K562 treated with DMSO at 1 percent for 4 hours (cell line): ENCODE measurements around the gene MAGI1. TPM values are rescaled to one million over a fixed set of nuclear protein-coding genes. Genes with fewer than 3 reads are reported as not detected.

ENCODE experiments used
- total RNA-seq: library from RNA; unstranded; fragments of 300-600 nt; gene quantifications from 2 replicates; pipeline ENCODE4 v1.2.3, GENCODE V29; 2022; ENCODE audit not compliant: insufficient read depth

The MAGI1 gene
- total RNA-seq: 11.4 and 17.0 TPM in 2 replicates

DNA sequence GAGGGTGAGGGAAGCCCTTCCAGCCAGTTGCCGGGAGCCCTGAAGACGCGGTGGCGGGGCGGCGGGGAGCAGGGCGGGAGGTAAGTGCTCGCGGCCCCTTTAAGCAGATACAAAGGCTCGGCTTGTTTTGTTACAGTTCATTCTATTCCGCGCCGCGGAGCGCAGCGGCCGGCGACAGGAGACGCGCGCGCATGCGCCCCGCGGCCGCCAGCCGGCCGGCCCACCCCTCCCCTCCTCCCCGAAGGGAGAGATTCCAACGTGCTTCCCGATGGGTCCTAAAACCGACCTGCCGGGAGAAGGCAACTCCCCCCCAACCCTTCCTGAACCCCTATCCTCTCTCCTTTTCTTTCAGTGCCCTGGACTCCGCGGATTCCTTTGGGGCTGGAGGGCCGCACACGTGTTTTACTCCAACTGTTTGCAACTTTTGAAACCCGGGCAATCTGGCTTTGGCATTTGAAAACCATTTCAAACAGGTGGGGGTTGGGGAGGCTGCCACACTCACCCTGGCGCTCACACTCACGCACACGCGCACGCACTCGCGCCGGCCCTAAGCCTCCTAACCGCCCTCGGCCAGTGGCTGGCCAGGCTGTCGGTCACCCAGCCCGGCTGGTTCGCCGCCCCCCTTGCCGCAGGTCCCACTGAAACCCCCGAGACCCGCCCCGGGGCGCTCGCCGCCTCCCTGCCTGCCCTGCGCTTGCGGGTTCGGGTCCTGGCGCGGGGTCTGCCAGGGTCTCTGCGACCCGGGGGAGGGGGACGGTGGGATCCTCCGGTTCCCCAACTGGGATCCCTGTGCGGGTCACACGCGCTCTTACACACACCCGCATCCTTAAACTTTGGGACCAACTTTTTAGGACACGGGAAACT, at the start of gene MAGI1:
Gene MAGI1 (minus strand): TSS at position 193 of the 864 bp plus-strand sequence. CDS start 610 bp downstream, outside the sequence.

Other genes with a start within 250 kb of the MAGI1 start
- gene SLC25A26, start 182.1 kb upstream of the MAGI1 start, total RNA-seq: 7.4 TPM in 2 replicates